ES-I3 (cell line): Measurements from ENCODE around the gene ELMOD3.
"Not testable (repeated sequence)": the region's sequence is repeated elsewhere in the genome, so short reads cannot be mapped to it uniquely, and the experiment has no call there.

Experiments used
- H3K36me3 ChIP-seq: 2 replicates; pipeline ENCODE4 v1.6.1; 2013; ENCODE audit warnings: mild to moderate bottlenecking, low read length, control low read depth, moderate library complexity; ENCODE audit not compliant: insufficient read depth
- H3K4me1 ChIP-seq: 2 replicates; pipeline ENCODE4 v1.6.1; 2013; ENCODE audit warnings: mild to moderate bottlenecking, control low read depth, low read length; ENCODE audit not compliant: insufficient read depth
- H3K9ac ChIP-seq: 2 replicates; pipeline ENCODE4 v1.6.1; 2013; ENCODE audit warnings: low read depth, mild to moderate bottlenecking, low read length, moderate library complexity
- H3K9me3 ChIP-seq: 2 replicates; pipeline ENCODE4 v1.6.1; 2013; ENCODE audit warnings: mild to moderate bottlenecking, low read length, moderate library complexity; ENCODE audit not compliant: control insufficient read depth, insufficient read depth

ELMOD3 gene

GRCh38 chr2:85341269-85342029, 13.1 kb upstream of the ELMOD3 start:
- no peaks in the 10 kb centered on the region for H3K4me1 ChIP-seq
- peaks cover 6% of the 10 kb centered on the region; the same call in 1 of the 2 replicates for H3K36me3 ChIP-seq
- no peak overlapping the region for H3K9ac ChIP-seq
- H3K9me3 ChIP-seq: no peaks in the 10 kb centered on the region

- H3K36me3 ChIP-seq: peaks cover 6% of the 10 kb centered on the region; the same call in 1 of the 2 replicates
- no peaks in the 10 kb centered on the region for H3K9me3 ChIP-seq
- no peak overlapping the region for H3K9ac ChIP-seq
- H3K4me1 ChIP-seq: no peaks in the 10 kb centered on the region
Measured at GRCh38 chr2:85342156-85342555, 12.4 kb upstream of the ELMOD3 start.

GRCh38 chr2:85343207-85343895, 11.2 kb upstream of the ELMOD3 start:
- H3K9ac ChIP-seq, H3K9me3 ChIP-seq, H3K4me1 ChIP-seq: not testable (repeated sequence)
- peaks cover 12% of the 10 kb centered on the region; the same call in 1 of the 2 replicates for H3K36me3 ChIP-seq

- Histone ChIP-seq H3K9me3 (no peaks in the 10 kb centered on the region), H3K36me3 (peaks cover 12% of the 10 kb centered on the region; the same call in 1 of the 2 replicates), H3K4me1 (no peaks in the 10 kb centered on the region), H3K9ac (no peak overlapping the region)
Measured at GRCh38 chr2:85344356-85344954, 10.1 kb upstream of the ELMOD3 start.

GRCh38 chr2:85347599-85347998, 7.0 kb upstream of the ELMOD3 start:
- H3K4me1 ChIP-seq: no peaks in the 10 kb centered on the region
- H3K9me3 ChIP-seq: no peaks in the 10 kb centered on the region
- H3K9ac ChIP-seq: no peak overlapping the region
- peaks cover 19% of the 10 kb centered on the region; the same call in 1 of the 2 replicates for H3K36me3 ChIP-seq

GRCh38 chr2:85353876-85354285, 688 bp upstream of the ELMOD3 start:
- H3K9ac ChIP-seq: peak overlapping the region; percentile 96
- H3K4me1 ChIP-seq: 0 out of 2 replicates have a peak, but pooled peaks cover 5% of the 10 kb centered on the region
- peaks cover 7% of the 10 kb centered on the region; the same call in 1 of the 2 replicates for H3K36me3 ChIP-seq
- H3K9me3 ChIP-seq: no peaks in the 10 kb centered on the region

GRCh38 chr2:85355073-85355410, 473 bp downstream of the ELMOD3 start:
- Histone ChIP-seq H3K36me3 (peaks cover 4% of the 10 kb centered on the region; the same call in 1 of the 2 replicates), H3K9me3 (no peaks in the 10 kb centered on the region), H3K9ac (peak overlapping the region; percentile 96), H3K4me1 (0 out of 2 replicates have a peak, but pooled peaks cover 5% of the 10 kb centered on the region)

- Histone ChIP-seq H3K4me1 (0 out of 2 replicates have a peak, but pooled peaks cover 5% of the 10 kb centered on the region), H3K9me3 (no peaks in the 10 kb centered on the region), H3K36me3 (peaks cover 4% of the 10 kb centered on the region; the same call in 1 of the 2 replicates), H3K9ac (peak overlapping the region; percentile 96; the same call in 1 of the 2 replicates)
Measured at GRCh38 chr2:85355521-85355920, 952 bp downstream of the ELMOD3 start.

GRCh38 chr2:85356186-85356585, 1.6 kb downstream of the ELMOD3 start:
- no peaks in the 10 kb centered on the region for H3K9me3 ChIP-seq
- no peak overlapping the region for H3K9ac ChIP-seq
- H3K36me3 ChIP-seq: no peaks in the 10 kb centered on the region
- 0 out of 2 replicates have a peak, but pooled peaks cover 5% of the 10 kb centered on the region for H3K4me1 ChIP-seq

GRCh38 chr2:85357736-85358135, 3.2 kb downstream of the ELMOD3 start:
- H3K36me3 ChIP-seq: no peaks in the 10 kb centered on the region
- no peak overlapping the region for H3K9ac ChIP-seq
- H3K9me3 ChIP-seq: no peaks in the 10 kb centered on the region
- 0 out of 2 replicates have a peak, but pooled peaks cover 5% of the 10 kb centered on the region for H3K4me1 ChIP-seq

- not testable (repeated sequence) for H3K4me1 ChIP-seq, H3K9me3 ChIP-seq, H3K36me3 ChIP-seq, H3K9ac ChIP-seq
Measured at GRCh38 chr2:85362653-85363387, 8.3 kb downstream of the ELMOD3 start.

GRCh38 chr2:85367180-85367579, 12.6 kb downstream of the ELMOD3 start:
- no peaks in the 10 kb centered on the region for H3K4me1 ChIP-seq
- H3K9me3 ChIP-seq: no peaks in the 10 kb centered on the region
- H3K9ac ChIP-seq: no peak overlapping the region
- H3K36me3 ChIP-seq: no peaks in the 10 kb centered on the region

- Histone ChIP-seq H3K9me3 (no peaks in the 10 kb centered on the region), H3K9ac (no peak overlapping the region), H3K36me3 (no peaks in the 10 kb centered on the region), H3K4me1 (no peaks in the 10 kb centered on the region)
Measured at GRCh38 chr2:85368921-85369320, 14.4 kb downstream of the ELMOD3 start.

- Histone ChIP-seq H3K9me3 (no peaks in the 10 kb centered on the region), H3K4me1 (no peaks in the 10 kb centered on the region), H3K9ac (no peak overlapping the region), H3K36me3 (no peaks in the 10 kb centered on the region)
Measured at GRCh38 chr2:85369500-85369899, 14.9 kb downstream of the ELMOD3 start.
